GM21825 (cell line): ENCODE data around the gene ROBO1.
"Not testable (repeated sequence)": the region's sequence is repeated elsewhere in the genome, so short reads cannot be mapped to it uniquely, and the experiment has no call there.

Source experiments
- ATAC-seq: cut with Tn5 transposase; IDR thresholded peaks from one replicate; pipeline ENCODE4 v1.9.1; 2021; ENCODE audit warnings: mild to moderate bottlenecking, moderate library complexity; ENCODE audit not compliant: unreplicated experiment

ROBO1 gene

GRCh38 chr3:78889348-78889747 lies 878.5 kb downstream of the ROBO1 start:
- ATAC-seq, result no peak

- ATAC-seq, result no peak
Observed at GRCh38 chr3:78888635-78889034, 879.2 kb downstream of the ROBO1 start.

- no peak for ATAC-seq
Observed at GRCh38 chr3:78887547-78888011, 880.2 kb downstream of the ROBO1 start.

GRCh38 chr3:78887029-78887428 lies 880.8 kb downstream of the ROBO1 start:
- no peak for ATAC-seq

GRCh38 chr3:78884567-78884966 lies 883.2 kb downstream of the ROBO1 start:
- not testable (repeated sequence) for ATAC-seq

GRCh38 chr3:78882251-78882650 lies 885.5 kb downstream of the ROBO1 start:
- ATAC-seq, result no peak

GRCh38 chr3:78881501-78881900 lies 886.3 kb downstream of the ROBO1 start:
- no peak for ATAC-seq

GRCh38 chr3:78880603-78881461 lies 887.0 kb downstream of the ROBO1 start:
- ATAC-seq, result no peak

GRCh38 chr3:78879295-78879860 lies 888.4 kb downstream of the ROBO1 start:
- ATAC-seq, result no peak

GRCh38 chr3:78878789-78879188 lies 889.0 kb downstream of the ROBO1 start:
- ATAC-seq, result no peak

GRCh38 chr3:78878011-78878410 lies 889.8 kb downstream of the ROBO1 start:
- no peak for ATAC-seq

- no peak for ATAC-seq
Observed at GRCh38 chr3:78875851-78876250, 891.9 kb downstream of the ROBO1 start.

- ATAC-seq, result no peak
Observed at GRCh38 chr3:78875436-78875835, 892.4 kb downstream of the ROBO1 start.

- no peak for ATAC-seq
Observed at GRCh38 chr3:78873641-78874040, 894.2 kb downstream of the ROBO1 start.

GRCh38 chr3:78872195-78872594 lies 895.6 kb downstream of the ROBO1 start:
- no peak for ATAC-seq

- ATAC-seq, result no peak
Observed at GRCh38 chr3:78871048-78871447, 896.8 kb downstream of the ROBO1 start.

GRCh38 chr3:78870484-78870883 lies 897.3 kb downstream of the ROBO1 start:
- no peak for ATAC-seq

GRCh38 chr3:78868570-78868969 lies 899.2 kb downstream of the ROBO1 start:
- no peak for ATAC-seq

- ATAC-seq, result no peak
Observed at GRCh38 chr3:78867409-78868372, 900.1 kb downstream of the ROBO1 start.

GRCh38 chr3:78863306-78864203 lies 904.2 kb downstream of the ROBO1 start:
- no peak for ATAC-seq
